Motor neuron (in vitro differentiated cells): ENCODE data around the gene LHPP. TPM values are rescaled to one million over a fixed set of nuclear protein-coding genes. Genes with fewer than 3 reads are reported as not detected.
"Not testable (repeated sequence)": the region's sequence is repeated elsewhere in the genome, so short reads cannot be mapped to it uniquely, and the experiment has no call there.

Experiments
- ATAC-seq, 8 experiments: fragments of 200-7000 bp; cut with Tn5 transposase; replicated peaks in 6 of 8; 2 replicates each; pipeline ENCODE4 v1.8.0; 2021; ENCODE audit warnings: mild to moderate bottlenecking in 8 of 8, moderate library complexity in 8 of 8
- H3K27ac ChIP-seq, 2 donors: fragments of 250-450 bp; sonication (Bioruptor Pico); 2 replicates each; pipeline ENCODE4 v1.9.0; 2021; ENCODE audit warnings: antibody characterized with exemption in 2 of 2, mild to moderate bottlenecking in 2 of 2, moderate library complexity in 1 of 2
- H3K4me1 ChIP-seq, 2 donors: fragments of 250-450 bp; sonication (Bioruptor Pico); replicated peaks in 1 of 2; 2 replicates each; pipeline ENCODE4 v1.6.1; 2021; ENCODE audit warnings: antibody characterized with exemption in 2 of 2, mild to moderate bottlenecking in 2 of 2, moderate library complexity in 1 of 2
- H3K4me3 ChIP-seq, 5 donors: fragments of 250-450 bp; sonication (Bioruptor Pico); 2 replicates each; pipeline ENCODE4 v1.9.0; 2021; ENCODE audit warnings: antibody characterized with exemption in 5 of 5, mild to moderate bottlenecking in 5 of 5, moderate library complexity in 4 of 5
- WGBS, 10 experiments: fragments of 450-650 bp; shearing (Covaris generic); methylation state at CpG; one replicate each; pipeline ENCODE4 v1.0.0; 2022; 5-methylcytosine and 5-hydroxymethylcytosine counted together
- in situ Hi-C, 9 experiments: fragments of 400-800 bp; cut with MboI; loops; one replicate each; pipeline ENCODE4 v1.15.0; 2021; ENCODE audit warnings: low sequenced_read_pairs in 9 of 9, low pct_unique_long_range_greater_than_20kb in 2 of 9; ENCODE audit not compliant: unreplicated experiment in 9 of 9
- total RNA-seq, 8 experiments: library from RNA; unstranded; fragments of 300-600 nt; gene quantifications; 2 replicates each; pipeline versions ENCODE4 v1.2.3 to v1.2.4, GENCODE V29; 2022

Gene LHPP
- total RNA-seq, 8 experiments from 2014 or later, result 3.4 to 14.5 (median 8.6) TPM

- Histone ChIP-seq H3K27ac (no peak overlapping the region), H3K4me1 (peaks cover 3 to 9% of the 10 kb centered on the region in 2 donors), H3K4me3 (no peak overlapping the region)
- no peak for ATAC-seq
- 44 to 93% (median 75%) methylated on average over 1 to 7 of the region's 11 CpGs; no CpG with 5 or more reads in 4 of the 10 experiments for WGBS, 10 experiments
- in situ Hi-C loops, result loop anchor here in 1 of 9 experiments (25.0 kb wide), 1 partner anchor 165 kb away; the partner anchor contains the start of gene FAM53B
Measured at GRCh38 chr10:124572751-124573150, 111.1 kb downstream of the LHPP start.

- in situ Hi-C loops, result loop anchor here in 1 of 9 experiments (25.0 kb wide), 1 partner anchor 163 kb away; the partner anchor contains the start of gene FAM53B
- Histone ChIP-seq H3K4me1 (peaks cover 3 to 7% of the 10 kb centered on the region in 2 donors), H3K4me3 (no peak overlapping the region), H3K27ac (no peak overlapping the region)
- WGBS, 10 experiments, result 11 to 95% (median 70%) methylated on average over 1 to 24 of the region's 31 CpGs; no CpG with 5 or more reads in 4 of the 10 experiments
- ATAC-seq, result no peak
Measured at GRCh38 chr10:124573726-124574455, 112.3 kb downstream of the LHPP start.

GRCh38 chr10:124574456-124575070 is 112.9 kb downstream of the LHPP start:
- WGBS, 10 experiments, result 38 to 92% (median 63%) methylated on average over 2 to 6 of the region's 14 CpGs; no CpG with 5 or more reads in 6 of the 10 experiments
- Histone ChIP-seq H3K4me3 (no peak overlapping the region), H3K27ac (no peak overlapping the region), H3K4me1 (peaks cover 0 to under 1% of the 10 kb centered on the region in 2 donors)
- ATAC-seq, result no peak
- in situ Hi-C loops, result loop anchor here in 1 of 9 experiments (25.0 kb wide), 1 partner anchor 163 kb away; the partner anchor contains the start of gene FAM53B

GRCh38 chr10:124575107-124576035 is 113.7 kb downstream of the LHPP start:
- Histone ChIP-seq H3K27ac (no peak overlapping the region), H3K4me3 (no peak overlapping the region), H3K4me1 (no peaks in the 10 kb centered on the region)
- no peak for ATAC-seq
- in situ Hi-C loops, result no loop called here
- 53 to 100% (median 73%) methylated on average over 1 to 8 of the region's 22 CpGs; no CpG with 5 or more reads in 4 of the 10 experiments for WGBS, 10 experiments

- Histone ChIP-seq H3K27ac (no peak overlapping the region), H3K4me1 (no peaks in the 10 kb centered on the region), H3K4me3 (no peak overlapping the region)
- 0 to 100% (median 66%) methylated on average over 1 to 8 of the region's 20 CpGs; no CpG with 5 or more reads in 4 of the 10 experiments for WGBS, 10 experiments
- ATAC-seq, result no peak
- in situ Hi-C loops, result no loop called here
Measured at GRCh38 chr10:124576526-124577420, 115.2 kb downstream of the LHPP start.

- Histone ChIP-seq H3K4me3 (no peak overlapping the region), H3K27ac (no peak overlapping the region), H3K4me1 (no peaks in the 10 kb centered on the region)
- no peak for ATAC-seq
- in situ Hi-C loops, result no loop called here
- 0 to 100% (median 85%) methylated on average over 1 to 2 of the region's 3 CpGs; no CpG with 5 or more reads in 6 of the 10 experiments for WGBS, 10 experiments
Measured at GRCh38 chr10:124577651-124578050, 116.0 kb downstream of the LHPP start.

- ATAC-seq, result peak in 4 of 8 experiments; percentile 9 to 68 (median 22)
- H3K4me1 ChIP-seq, result no peaks in the 10 kb centered on the region
- no peak overlapping the region for H3K27ac ChIP-seq
- 52 to 95% (median 80%) methylated on average over 4 to 8 of the region's 23 CpGs; no CpG with 5 or more reads in 5 of the 10 experiments for WGBS, 10 experiments
- in situ Hi-C loops, result no loop called here
- H3K4me3 ChIP-seq, result no peak overlapping the region
Measured at GRCh38 chr10:124578231-124579010, 116.8 kb downstream of the LHPP start.

GRCh38 chr10:124579011-124579399 is 117.4 kb downstream of the LHPP start:
- peak in 5 of 8 experiments; percentile 15 to 88 (median 69) for ATAC-seq
- 13 to 100% (median 84%) methylated on average over 1 to 12 of the region's 16 CpGs; no CpG with 5 or more reads in 4 of the 10 experiments for WGBS, 10 experiments
- no peak overlapping the region for H3K4me3 ChIP-seq

GRCh38 chr10:124586142-124586541 is 124.5 kb downstream of the LHPP start:
- H3K4me3 ChIP-seq, result no peak overlapping the region
- ATAC-seq, result no peak
- peaks cover 30% of the 10 kb centered on the region in 2 donors for H3K4me1 ChIP-seq
- H3K27ac ChIP-seq, result no peak overlapping the region
- 100% methylated on average over 1 of the region's 3 CpGs; no CpG with 5 or more reads in 9 of the 10 experiments for whole genome bisulfite sequencing, 10 experiments
- in situ Hi-C loops, result no loop called here

More at GRCh38 chr10:124579011-124579399, 117.4 kb downstream of the LHPP start:
- in situ Hi-C loops, result no loop called here
- no peak overlapping the region for H3K27ac ChIP-seq
- no peaks in the 10 kb centered on the region for H3K4me1 ChIP-seq

GRCh38 chr10:124587811-124588211 is 126.2 kb downstream of the LHPP start:
- Histone ChIP-seq H3K4me3 (no peak overlapping the region), H3K27ac (peak overlapping the region; percentile 86 to 94), H3K4me1 (peaks cover 30% of the 10 kb centered on the region in 2 donors)
- no peak for ATAC-seq
- in situ Hi-C loops, result no loop called here
- 80 to 100% (median 95%) methylated on average over 1 to 6 of the region's 11 CpGs; no CpG with 5 or more reads in 3 of the 10 experiments for WGBS, 10 experiments

GRCh38 chr10:124588341-124588735 is 126.7 kb downstream of the LHPP start:
- H3K27ac ChIP-seq, result peak overlapping the region; percentile 86 to 94
- peak in 2 of 8 experiments; percentile 17 to 55 for ATAC-seq
- H3K4me3 ChIP-seq, in situ Hi-C loops: not testable (repeated sequence)
- WGBS, 10 experiments, result 7 to 90% (median 45%) methylated on average over 1 to 6 of the region's 6 CpGs; no CpG with 5 or more reads in 5 of the 10 experiments
- H3K4me1 ChIP-seq, result peaks cover 30% of the 10 kb centered on the region in 2 donors
